Mononuclear cell (primary cell): ENCODE measurements around the gene CD81. TPM values are rescaled to one million over a fixed set of nuclear protein-coding genes. Genes with fewer than 3 reads are reported as not detected.
"Not testable (repeated sequence)": the region's sequence is repeated elsewhere in the genome, so short reads cannot be mapped to it uniquely, and the experiment has no call there.

Experiments used
- H3K27me3 ChIP-seq: 2 replicates; pipeline ENCODE4 v1.6.0; 2011; ENCODE audit warnings: low read length, control low read depth; ENCODE audit not compliant: insufficient read depth
- H3K4me1 ChIP-seq: 2 replicates; pipeline ENCODE4 v1.5.1; 2011; ENCODE audit warnings: mild to moderate bottlenecking, low read length, control low read depth; ENCODE audit not compliant: insufficient read depth
- H3K4me3 ChIP-seq: 2 replicates; pipeline ENCODE4 v1.5.1; 2011; ENCODE audit warnings: mild to moderate bottlenecking, low read length, moderate library complexity
- H3K9me3 ChIP-seq: 2 replicates; pipeline ENCODE4 v1.5.1; 2011; ENCODE audit warnings: low read depth, mild to moderate bottlenecking, control low read depth, low read length
- total RNA-seq: library from RNA; depleted of rRNA; stranded (reverse); fragments of >200 nt; gene quantifications from one replicate; pipeline ENCODE4 v1.2.3, GENCODE V29; 2012

CD81 gene
- total RNA-seq, 1 donor = 77.0 TPM

GRCh38 chr11:2346586-2347307 lies 30.4 kb upstream of the CD81 start:
- Histone ChIP-seq H3K27me3 (no peaks in the 10 kb centered on the region), H3K4me3 (no peak overlapping the region), H3K9me3 (no peaks in the 10 kb centered on the region), H3K4me1 (no peaks in the 10 kb centered on the region)

GRCh38 chr11:2347308-2347830 lies 29.7 kb upstream of the CD81 start:
- no peaks in the 10 kb centered on the region for H3K27me3 ChIP-seq
- no peaks in the 10 kb centered on the region for H3K4me1 ChIP-seq
- H3K4me3 ChIP-seq = no peak overlapping the region
- H3K9me3 ChIP-seq = no peaks in the 10 kb centered on the region

GRCh38 chr11:2348986-2349385 lies 28.1 kb upstream of the CD81 start:
- H3K4me1 ChIP-seq = no peaks in the 10 kb centered on the region
- H3K27me3 ChIP-seq = no peaks in the 10 kb centered on the region
- H3K4me3 ChIP-seq = no peak overlapping the region
- H3K9me3 ChIP-seq = no peaks in the 10 kb centered on the region

DNA sequence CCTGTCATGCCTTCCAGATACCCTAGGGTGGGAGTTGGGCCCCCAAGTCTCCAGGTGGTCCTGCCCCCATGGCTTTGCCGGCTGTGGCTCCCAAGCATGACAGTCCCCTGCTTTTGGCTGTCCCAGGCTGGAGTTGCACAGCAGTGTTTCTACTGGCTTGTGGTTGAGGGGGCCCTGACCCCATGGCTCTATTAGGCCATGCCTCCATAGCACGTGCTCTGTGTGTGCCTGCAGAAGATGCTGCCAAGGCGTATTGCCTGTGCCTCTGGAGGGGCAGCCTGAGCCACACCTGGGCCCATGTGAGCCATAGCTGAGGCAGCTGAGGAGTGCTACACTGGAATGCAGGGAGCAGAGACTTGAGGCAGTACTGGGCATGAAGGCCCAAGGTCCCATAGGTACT lies 25.4 kb upstream of the CD81 start:
- Histone ChIP-seq H3K4me1 (no peaks in the 10 kb centered on the region), H3K27me3 (no peaks in the 10 kb centered on the region), H3K4me3 (no peak overlapping the region), H3K9me3 (no peaks in the 10 kb centered on the region)

DNA sequence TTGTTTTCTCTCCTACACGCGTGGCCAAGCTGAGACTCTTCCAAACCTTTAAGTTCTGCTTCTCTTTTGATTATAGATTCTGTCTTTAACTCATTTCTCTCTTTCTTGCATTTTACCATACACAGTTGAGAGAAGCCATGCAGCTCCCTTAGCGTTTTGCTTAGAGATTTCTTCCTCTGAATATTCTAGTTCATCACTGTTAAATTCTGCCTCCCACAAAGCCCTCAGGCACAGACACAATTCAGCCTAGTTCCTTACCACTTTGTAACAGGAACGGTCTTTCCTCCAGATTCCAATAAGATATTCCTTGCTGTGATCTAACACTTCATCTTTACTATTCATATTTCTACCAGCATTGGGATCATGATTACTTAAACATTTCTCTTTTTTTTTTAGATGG lies 24.7 kb upstream of the CD81 start:
- Histone ChIP-seq H3K27me3 (no peaks in the 10 kb centered on the region), H3K4me1 (no peaks in the 10 kb centered on the region), H3K9me3 (no peaks in the 10 kb centered on the region), H3K4me3 (no peak overlapping the region)

- Histone ChIP-seq H3K4me1 (no peaks in the 10 kb centered on the region), H3K27me3 (no peaks in the 10 kb centered on the region), H3K9me3 (no peaks in the 10 kb centered on the region), H3K4me3 (no peak overlapping the region)
Measured at GRCh38 chr11:2355000-2355644, 22.0 kb upstream of the CD81 start.

- Histone ChIP-seq H3K4me3 (no peak overlapping the region), H3K27me3 (no peaks in the 10 kb centered on the region)
Measured at GRCh38 chr11:2357246-2357645, 19.9 kb upstream of the CD81 start.

GRCh38 chr11:2357651-2358050 lies 19.5 kb upstream of the CD81 start:
- not testable (repeated sequence) for H3K9me3 ChIP-seq, H3K4me3 ChIP-seq, H3K27me3 ChIP-seq, H3K4me1 ChIP-seq

More at GRCh38 chr11:2357246-2357645, 19.9 kb upstream of the CD81 start:
- Histone ChIP-seq H3K4me1 (no peaks in the 10 kb centered on the region), H3K9me3 (no peaks in the 10 kb centered on the region)

DNA sequence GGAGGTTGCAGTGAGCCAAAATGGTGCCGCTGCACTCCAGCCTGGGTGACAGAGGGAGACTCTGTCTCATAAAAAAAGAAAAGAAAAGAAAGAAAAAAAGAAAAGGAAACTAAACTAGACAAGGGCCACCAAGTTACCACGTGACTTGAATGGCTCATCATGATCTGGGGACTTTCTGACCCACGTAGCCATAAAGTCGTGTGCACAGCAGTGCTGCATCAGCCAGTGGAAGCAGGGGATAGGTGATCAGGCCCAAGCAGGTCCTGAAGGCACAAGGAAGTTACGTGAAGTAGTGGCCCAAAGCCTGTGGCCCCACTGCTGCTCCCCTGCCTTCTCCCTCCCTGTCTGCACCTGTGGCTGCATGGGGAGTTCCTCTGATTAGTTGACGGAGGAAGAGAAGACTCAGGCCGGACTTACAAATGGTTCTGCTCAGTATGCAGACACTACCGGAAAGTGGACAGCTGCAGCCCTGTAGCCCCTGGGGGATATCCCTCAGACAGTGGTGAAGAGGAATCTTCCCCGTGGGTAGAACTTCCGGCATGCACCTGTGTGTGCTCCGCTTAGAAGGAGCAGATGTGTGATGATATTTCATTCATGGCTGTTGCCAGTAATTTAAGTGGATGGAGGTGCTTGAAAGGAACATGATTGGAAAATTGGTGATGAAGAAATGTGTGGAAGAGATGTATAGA lies 18.2 kb upstream of the CD81 start:
- Histone ChIP-seq H3K9me3 (no peaks in the 10 kb centered on the region), H3K4me1 (no peaks in the 10 kb centered on the region), H3K27me3 (no peaks in the 10 kb centered on the region), H3K4me3 (no peak overlapping the region)

DNA sequence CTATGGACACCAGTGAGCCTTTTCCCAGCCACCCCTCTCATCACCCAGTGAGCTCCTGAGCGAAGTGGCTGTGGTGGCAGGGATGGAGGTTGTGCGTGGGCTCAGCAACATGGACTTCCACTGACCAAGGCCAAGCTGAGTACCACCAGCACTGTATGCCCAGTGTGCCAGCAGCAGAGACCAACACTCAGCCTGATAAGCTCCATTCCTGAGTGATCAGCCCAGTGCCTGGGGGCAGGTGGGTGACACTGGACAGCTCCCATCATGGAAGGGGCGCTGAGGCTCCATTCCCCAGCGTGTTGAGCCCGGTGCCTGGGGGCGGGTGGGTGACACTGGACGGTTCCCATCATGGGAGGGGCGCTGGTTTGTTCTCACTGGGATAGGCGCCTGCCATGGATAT lies 17.6 kb upstream of the CD81 start:
- no peaks in the 10 kb centered on the region for H3K9me3 ChIP-seq
- no peak overlapping the region for H3K4me3 ChIP-seq
- no peaks in the 10 kb centered on the region for H3K4me1 ChIP-seq
- no peaks in the 10 kb centered on the region for H3K27me3 ChIP-seq

GRCh38 chr11:2360081-2360642 lies 16.9 kb upstream of the CD81 start:
- Histone ChIP-seq H3K4me1 (no peaks in the 10 kb centered on the region), H3K9me3 (no peaks in the 10 kb centered on the region), H3K4me3 (no peak overlapping the region), H3K27me3 (no peaks in the 10 kb centered on the region)

- H3K4me3 ChIP-seq = no peak overlapping the region
- no peaks in the 10 kb centered on the region for H3K9me3 ChIP-seq
- no peaks in the 10 kb centered on the region for H3K27me3 ChIP-seq
- no peaks in the 10 kb centered on the region for H3K4me1 ChIP-seq
Measured at GRCh38 chr11:2361565-2361964, 15.5 kb upstream of the CD81 start.

DNA sequence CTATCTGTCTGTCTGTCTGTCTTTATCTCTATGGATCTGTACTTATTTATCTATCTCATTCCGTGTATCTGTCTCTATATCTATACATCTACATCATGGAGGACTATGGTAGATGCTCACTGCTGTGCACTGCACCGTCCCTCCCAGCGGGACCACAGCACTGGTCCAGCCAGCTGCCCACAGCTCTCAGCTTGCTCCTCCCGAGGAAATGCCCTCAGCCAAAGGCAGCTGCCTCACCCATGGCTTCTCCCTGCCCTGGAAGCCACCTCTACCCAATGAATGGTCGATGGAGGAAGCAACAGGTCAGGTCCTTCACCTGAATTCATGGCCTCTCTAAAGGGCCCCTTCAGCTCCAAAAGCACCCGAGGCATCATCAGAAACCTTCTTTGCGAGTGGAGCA lies 14.7 kb upstream of the CD81 start:
- H3K27me3 ChIP-seq = no peaks in the 10 kb centered on the region
- no peaks in the 10 kb centered on the region for H3K9me3 ChIP-seq
- no peak overlapping the region for H3K4me3 ChIP-seq
- no peaks in the 10 kb centered on the region for H3K4me1 ChIP-seq

GRCh38 chr11:2363130-2363529 lies 14.0 kb upstream of the CD81 start:
- Histone ChIP-seq H3K4me3 (no peak overlapping the region), H3K9me3 (no peaks in the 10 kb centered on the region), H3K4me1 (no peaks in the 10 kb centered on the region)

More at GRCh38 chr11:2363130-2363529, 14.0 kb upstream of the CD81 start:
- H3K27me3 ChIP-seq = no peaks in the 10 kb centered on the region
